ENCODE measurements around the gene TEPSIN.

The TEPSIN gene

GRCh38 chr17:81192386-81193050 lies 46.3 kb downstream of the TEPSIN start:
- H3K4me2 ChIP-seq (ENCODE audit: low read depth, low read length): no peak overlapping the region
- no peaks in the 10 kb centered on the region for H3K4me1 ChIP-seq (ENCODE audit: low read length)
- H2AFZ ChIP-seq (ENCODE audit: low read length): no peak overlapping the region
- H3K36me3 ChIP-seq (replicated peaks; ENCODE audit: insufficient read depth, low read length): no peaks in the 10 kb centered on the region
- no peak overlapping the region for H3K4me3 ChIP-seq (ENCODE audit: low read length)
- no peaks in the 10 kb centered on the region for H4K20me1 ChIP-seq (ENCODE audit: insufficient read depth, low read length)
- no peak overlapping the region for H3K9ac ChIP-seq (ENCODE audit: low read length)
- H3K79me2 ChIP-seq (ENCODE audit: low read length): no peaks in the 10 kb centered on the region
- no peaks in the 10 kb centered on the region for H3K9me3 ChIP-seq (replicated peaks; ENCODE audit: insufficient read depth, low read length)
- no peaks in the 10 kb centered on the region for H3F3A ChIP-seq (ENCODE audit: insufficient read depth, low read length)
- no peak for TF ChIP-seq EZH2phosphoT487 (IDR thresholded peaks at IDR 0.05; ENCODE audit: low read length)
- no peak for TF ChIP-seq CTCF (IDR thresholded peaks at IDR 0.05; ENCODE audit: low read length)
- no peak for TF ChIP-seq EZH2 (optimal IDR thresholded peaks at IDR 0.05; ENCODE audit: low read depth, low read length)
- no peak for DNase-seq
- no peak overlapping the region for H3K27ac ChIP-seq (ENCODE audit: low read length)
- no peaks in the 10 kb centered on the region for H3K27me3 ChIP-seq (replicated peaks; ENCODE audit: insufficient read depth, low read length)
- no peaks in the 10 kb centered on the region for H3K9me2 ChIP-seq (replicated peaks; ENCODE audit: insufficient read depth, low read length)

GRCh38 chr17:81191646-81192045 lies 47.2 kb downstream of the TEPSIN start:
- Histone ChIP-seq H3K27me3 (replicated peaks; ENCODE audit: insufficient read depth, low read length) (no peaks in the 10 kb centered on the region), H3K27ac (ENCODE audit: low read length) (no peak overlapping the region), H3K36me3 (replicated peaks; ENCODE audit: insufficient read depth, low read length) (no peaks in the 10 kb centered on the region), H3K9me2 (replicated peaks; ENCODE audit: insufficient read depth, low read length) (no peaks in the 10 kb centered on the region), H3K4me2 (ENCODE audit: low read depth, low read length) (no peak overlapping the region), H2AFZ (ENCODE audit: low read length) (no peak overlapping the region), H3F3A (ENCODE audit: insufficient read depth, low read length) (no peaks in the 10 kb centered on the region), H3K9ac (ENCODE audit: low read length) (no peak overlapping the region), H4K20me1 (ENCODE audit: insufficient read depth, low read length) (no peaks in the 10 kb centered on the region), H3K9me3 (replicated peaks; ENCODE audit: insufficient read depth, low read length) (no peaks in the 10 kb centered on the region), H3K79me2 (ENCODE audit: low read length) (no peaks in the 10 kb centered on the region), H3K4me1 (ENCODE audit: low read length) (no peaks in the 10 kb centered on the region), H3K4me3 (ENCODE audit: low read length) (no peak overlapping the region)
- no peak for DNase-seq
- TF ChIP-seq CTCF (IDR thresholded peaks at IDR 0.05; ENCODE audit: low read length): no peak
- TF ChIP-seq EZH2 (optimal IDR thresholded peaks at IDR 0.05; ENCODE audit: low read depth, low read length): no peak
- no peak for TF ChIP-seq EZH2phosphoT487 (IDR thresholded peaks at IDR 0.05; ENCODE audit: low read length)

- H3K27me3 ChIP-seq (replicated peaks; ENCODE audit: insufficient read depth, low read length): no peaks in the 10 kb centered on the region
- H3K9me3 ChIP-seq (replicated peaks; ENCODE audit: insufficient read depth, low read length): no peaks in the 10 kb centered on the region
- no peak overlapping the region for H3K4me2 ChIP-seq (ENCODE audit: low read depth, low read length)
- H3K27ac ChIP-seq (ENCODE audit: low read length): no peak overlapping the region
- H3K36me3 ChIP-seq (replicated peaks; ENCODE audit: insufficient read depth, low read length): no peaks in the 10 kb centered on the region
- H4K20me1 ChIP-seq (ENCODE audit: insufficient read depth, low read length): no peaks in the 10 kb centered on the region
- no peak for DNase-seq
- no peak overlapping the region for H2AFZ ChIP-seq (ENCODE audit: low read length)
- no peaks in the 10 kb centered on the region for H3K79me2 ChIP-seq (ENCODE audit: low read length)
- no peak overlapping the region for H3K9ac ChIP-seq (ENCODE audit: low read length)
- TF ChIP-seq EZH2 (optimal IDR thresholded peaks at IDR 0.05; ENCODE audit: low read depth, low read length) (no peak), EZH2phosphoT487 (IDR thresholded peaks at IDR 0.05; ENCODE audit: low read length) (no peak), CTCF (IDR thresholded peaks at IDR 0.05; ENCODE audit: low read length) (no peak)
- no peaks in the 10 kb centered on the region for H3K4me1 ChIP-seq (ENCODE audit: low read length)
- H3K4me3 ChIP-seq (ENCODE audit: low read length): no peak overlapping the region
- H3K9me2 ChIP-seq (replicated peaks; ENCODE audit: insufficient read depth, low read length): no peaks in the 10 kb centered on the region
- no peaks in the 10 kb centered on the region for H3F3A ChIP-seq (ENCODE audit: insufficient read depth, low read length)
These were observed 47.7 kb downstream of the TEPSIN start for GRCh38 chr17:81191116-81191515.
